HL-60 (cell line): ENCODE results near the gene GLI3.

ENCODE experiments used
- DNase-seq, 2 experiments: peaks; one replicate each; pipeline ENCODE4 v3.0.0-alpha.2; 2010 to 2020; ENCODE audit warnings: low read depth in 1 of 2, low spot score in 1 of 2
- H3K27ac ChIP-seq: fragments of 250-450 bp; sonication (Bioruptor Pico); replicated peaks from 2 replicates; pipeline ENCODE4 v1.5.1; 2020; ENCODE audit warnings: mild to moderate bottlenecking, moderate library complexity
- H3K27me3 ChIP-seq: fragments of 250-450 bp; sonication (Bioruptor Pico); 2 replicates; pipeline ENCODE4 v1.5.1; 2021; ENCODE audit warnings: mild to moderate bottlenecking, moderate library complexity; ENCODE audit not compliant: insufficient read depth, poor library complexity, severe bottlenecking
- H3K4me3 ChIP-seq: replicated peaks from 2 replicates; pipeline ENCODE4 v1.5.1; 2011; ENCODE audit warnings: mild to moderate bottlenecking, control low read depth, low read length; ENCODE audit not compliant: insufficient read depth
- GABPA ChIP-seq: IDR thresholded peaks from 2 replicates; pipeline ENCODE4 v1.6.1; 2012; ENCODE audit warnings: low read depth
- POLR2AphosphoS5 ChIP-seq: IDR thresholded peaks from 2 replicates; pipeline ENCODE4 v1.6.1; 2012; ENCODE audit warnings: low read depth
- SPI1 ChIP-seq: IDR thresholded peaks from 2 replicates; pipeline ENCODE4 v1.6.1; 2012; ENCODE audit warnings: low read depth, mild to moderate bottlenecking, borderline replicate concordance
- TF ChIP-seq, protein P1 (sequence below): IDR thresholded peaks from 2 replicates; pipeline ENCODE4 v1.6.1; 2012; ENCODE audit warnings: low read depth; ENCODE audit not compliant: insufficient replicate concordance
- TF ChIP-seq, protein P2 (sequence below): IDR thresholded peaks from one replicate; pipeline ENCODE4 v1.5.1; 2011; ENCODE audit warnings: low read length, control low read depth, inconsistent platforms; ENCODE audit not compliant: insufficient read depth

Gene GLI3

DNA sequence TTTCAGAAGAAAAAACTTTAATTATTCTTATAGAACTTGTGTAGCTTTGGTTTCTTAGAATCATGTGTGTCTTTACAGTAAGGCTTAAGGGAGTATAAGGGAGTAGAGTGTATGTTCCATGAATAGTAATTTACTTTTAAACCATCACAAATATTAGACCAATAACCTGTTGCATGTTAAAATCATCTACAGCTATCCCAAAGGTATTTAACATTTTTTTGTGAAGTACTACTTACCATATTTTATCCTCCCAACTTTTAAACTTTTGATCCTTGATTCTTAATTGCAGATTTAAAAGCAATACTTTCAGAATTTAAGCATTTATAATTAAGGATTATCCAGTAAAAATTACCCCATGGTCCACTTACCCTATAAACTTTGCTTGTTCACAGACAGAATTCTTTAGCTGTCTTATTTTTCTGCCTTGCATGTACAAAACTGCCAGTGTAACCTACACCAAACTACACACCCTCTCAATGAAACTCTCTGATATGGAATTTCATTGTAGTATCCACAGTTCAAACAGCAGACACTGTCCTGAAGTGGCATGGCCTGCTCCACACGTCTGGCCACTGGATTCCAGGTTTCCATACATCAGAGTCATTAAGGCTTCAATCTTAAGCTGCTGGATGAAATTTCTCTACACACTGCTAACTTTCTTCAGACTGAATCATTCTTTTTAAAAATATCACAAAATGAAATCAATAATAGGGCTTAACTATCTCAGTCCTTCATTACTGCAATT lies 5.8 kb downstream of the GLI3 start:
- TF ChIP-seq SPI1 (no peak), POLR2AphosphoS5 (no peak), GABPA (no peak)
- TF ChIP-seq, protein P1, sequence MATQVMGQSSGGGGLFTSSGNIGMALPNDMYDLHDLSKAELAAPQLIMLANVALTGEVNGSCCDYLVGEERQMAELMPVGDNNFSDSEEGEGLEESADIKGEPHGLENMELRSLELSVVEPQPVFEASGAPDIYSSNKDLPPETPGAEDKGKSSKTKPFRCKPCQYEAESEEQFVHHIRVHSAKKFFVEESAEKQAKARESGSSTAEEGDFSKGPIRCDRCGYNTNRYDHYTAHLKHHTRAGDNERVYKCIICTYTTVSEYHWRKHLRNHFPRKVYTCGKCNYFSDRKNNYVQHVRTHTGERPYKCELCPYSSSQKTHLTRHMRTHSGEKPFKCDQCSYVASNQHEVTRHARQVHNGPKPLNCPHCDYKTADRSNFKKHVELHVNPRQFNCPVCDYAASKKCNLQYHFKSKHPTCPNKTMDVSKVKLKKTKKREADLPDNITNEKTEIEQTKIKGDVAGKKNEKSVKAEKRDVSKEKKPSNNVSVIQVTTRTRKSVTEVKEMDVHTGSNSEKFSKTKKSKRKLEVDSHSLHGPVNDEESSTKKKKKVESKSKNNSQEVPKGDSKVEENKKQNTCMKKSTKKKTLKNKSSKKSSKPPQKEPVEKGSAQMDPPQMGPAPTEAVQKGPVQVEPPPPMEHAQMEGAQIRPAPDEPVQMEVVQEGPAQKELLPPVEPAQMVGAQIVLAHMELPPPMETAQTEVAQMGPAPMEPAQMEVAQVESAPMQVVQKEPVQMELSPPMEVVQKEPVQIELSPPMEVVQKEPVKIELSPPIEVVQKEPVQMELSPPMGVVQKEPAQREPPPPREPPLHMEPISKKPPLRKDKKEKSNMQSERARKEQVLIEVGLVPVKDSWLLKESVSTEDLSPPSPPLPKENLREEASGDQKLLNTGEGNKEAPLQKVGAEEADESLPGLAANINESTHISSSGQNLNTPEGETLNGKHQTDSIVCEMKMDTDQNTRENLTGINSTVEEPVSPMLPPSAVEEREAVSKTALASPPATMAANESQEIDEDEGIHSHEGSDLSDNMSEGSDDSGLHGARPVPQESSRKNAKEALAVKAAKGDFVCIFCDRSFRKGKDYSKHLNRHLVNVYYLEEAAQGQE, result no peak
- TF ChIP-seq, protein P2, sequence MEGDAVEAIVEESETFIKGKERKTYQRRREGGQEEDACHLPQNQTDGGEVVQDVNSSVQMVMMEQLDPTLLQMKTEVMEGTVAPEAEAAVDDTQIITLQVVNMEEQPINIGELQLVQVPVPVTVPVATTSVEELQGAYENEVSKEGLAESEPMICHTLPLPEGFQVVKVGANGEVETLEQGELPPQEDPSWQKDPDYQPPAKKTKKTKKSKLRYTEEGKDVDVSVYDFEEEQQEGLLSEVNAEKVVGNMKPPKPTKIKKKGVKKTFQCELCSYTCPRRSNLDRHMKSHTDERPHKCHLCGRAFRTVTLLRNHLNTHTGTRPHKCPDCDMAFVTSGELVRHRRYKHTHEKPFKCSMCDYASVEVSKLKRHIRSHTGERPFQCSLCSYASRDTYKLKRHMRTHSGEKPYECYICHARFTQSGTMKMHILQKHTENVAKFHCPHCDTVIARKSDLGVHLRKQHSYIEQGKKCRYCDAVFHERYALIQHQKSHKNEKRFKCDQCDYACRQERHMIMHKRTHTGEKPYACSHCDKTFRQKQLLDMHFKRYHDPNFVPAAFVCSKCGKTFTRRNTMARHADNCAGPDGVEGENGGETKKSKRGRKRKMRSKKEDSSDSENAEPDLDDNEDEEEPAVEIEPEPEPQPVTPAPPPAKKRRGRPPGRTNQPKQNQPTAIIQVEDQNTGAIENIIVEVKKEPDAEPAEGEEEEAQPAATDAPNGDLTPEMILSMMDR, result no peak
- Histone ChIP-seq H3K27me3 (peaks cover 58% of the 10 kb centered on the region), H3K27ac (no peak overlapping the region), H3K4me3 (no peak overlapping the region)
- no peak for DNase-seq

DNA sequence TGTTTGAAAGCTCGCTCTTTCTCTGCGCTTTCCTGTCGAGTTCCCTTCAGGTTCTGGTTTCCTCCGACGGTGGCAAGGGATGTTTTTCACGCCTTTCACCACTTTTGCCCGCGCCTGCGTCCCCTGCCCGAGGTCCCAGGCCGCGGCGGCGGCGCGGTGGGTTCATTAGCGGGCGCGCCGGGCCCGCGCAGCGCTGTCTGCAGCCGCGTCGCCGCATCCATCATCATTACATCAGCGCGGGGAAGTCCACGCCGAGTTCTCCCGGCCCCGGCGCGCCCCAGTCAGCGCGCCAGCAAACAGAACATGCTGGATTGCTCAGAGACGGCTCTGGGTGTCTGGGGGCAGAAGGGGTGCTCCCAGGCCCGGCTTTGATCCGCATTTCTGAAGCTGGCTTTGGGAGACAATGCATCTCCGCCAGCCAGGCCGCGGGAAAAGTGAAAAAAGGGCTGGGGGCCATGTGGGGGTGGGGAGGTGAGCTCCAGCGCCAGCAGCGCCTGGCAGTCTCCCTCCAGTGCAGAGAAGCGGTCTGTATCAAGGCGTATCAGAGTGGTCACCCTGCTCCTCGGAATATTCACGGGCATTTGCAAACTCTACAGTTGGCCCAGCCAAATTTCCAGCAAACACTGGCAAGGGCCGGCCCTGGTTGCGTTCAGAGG lies 8.9 kb downstream of the GLI3 start:
- peaks cover 35% of the 10 kb centered on the region for H3K27me3 ChIP-seq
- H3K27ac ChIP-seq, result no peak overlapping the region
- H3K4me3 ChIP-seq, result no peak overlapping the region
- TF ChIP-seq SPI1, result no peak
- TF ChIP-seq, protein P2, result no peak
- no peak for TF ChIP-seq GABPA
- no peak for DNase-seq

DNA sequence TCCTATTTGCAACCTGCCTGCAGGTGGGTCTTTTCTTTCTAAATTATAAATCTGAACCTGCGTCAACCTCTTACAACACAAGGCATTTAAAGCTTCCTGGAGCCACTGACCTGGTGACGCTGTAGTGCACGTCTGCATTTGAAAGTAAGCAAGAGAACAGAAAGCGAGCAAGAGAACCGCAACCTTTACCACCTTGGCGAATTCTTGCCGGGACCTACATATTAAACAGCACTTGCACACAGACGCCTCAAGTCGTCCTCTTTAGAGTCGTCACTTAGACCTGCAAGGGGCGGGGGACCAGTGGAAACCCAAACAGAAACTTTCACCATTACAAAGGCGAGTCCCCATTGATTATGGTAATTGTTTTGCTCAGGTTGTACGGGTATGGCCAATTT lies 9.5 kb downstream of the GLI3 start:
- TF ChIP-seq SPI1, result no peak
- TF ChIP-seq, protein P2, result no peak
- no peak for TF ChIP-seq GABPA
- TF ChIP-seq, protein P1, result no peak
- no peak for TF ChIP-seq POLR2AphosphoS5
- no peak overlapping the region for H3K4me3 ChIP-seq
- no peak for DNase-seq
- H3K27me3 ChIP-seq, result peaks cover 30% of the 10 kb centered on the region
- no peak overlapping the region for H3K27ac ChIP-seq
